Measurements from ENCODE around the gene MTX2. TPM values are rescaled to one million over a fixed set of nuclear protein-coding genes. Genes with fewer than 3 reads are reported as not detected.

The MTX2 gene
- total RNA-seq, 2 donors from 2014 or later = 34.1 to 42.3 TPM

- H3K27ac ChIP-seq (ENCODE audit: low read depth, low read length) = no peak overlapping the region
- 75 to 85% methylated on average over 1 of the region's 1 CpG for WGBS, 2 experiments (ENCODE audit: insufficient coverage in 1 of 2, insufficient read length in 1 of 2)
- H3K27ac Mint-ChIP-seq = no peak overlapping the region
- no peak for TF ChIP-seq CTCF (conservative IDR thresholded peaks at IDR 0.05)
- H3K9me3 ChIP-seq (ENCODE audit: control insufficient read depth, low read length) = no peaks in the 10 kb centered on the region
- H3K9ac ChIP-seq (ENCODE audit: extremely low read depth, low read length, poor library complexity, severe bottlenecking) = no peak overlapping the region
- no peaks in the 10 kb centered on the region for H3K36me3 Mint-ChIP-seq (ENCODE audit: low read depth)
- H3K27me3 ChIP-seq (ENCODE audit: control insufficient read depth, insufficient read depth, low read length, poor library complexity, severe bottlenecking) = peaks cover 3% of the 10 kb centered on the region
- no peak overlapping the region for H3K4me3 Mint-ChIP-seq
- no peak for DNase-seq
- peaks cover 14% of the 10 kb centered on the region for H3K27me3 Mint-ChIP-seq (ENCODE audit: insufficient read depth)
- no peaks in the 10 kb centered on the region for H3K4me1 ChIP-seq (ENCODE audit: control insufficient read depth, insufficient read depth, low read length)
- H3K4me3 ChIP-seq (ENCODE audit: low read length) = no peak overlapping the region
- H3K4me1 Mint-ChIP-seq = no peaks in the 10 kb centered on the region
- H3K9me3 Mint-ChIP-seq = no peaks in the 10 kb centered on the region
- no peaks in the 10 kb centered on the region for H3K36me3 ChIP-seq (ENCODE audit: control insufficient read depth, insufficient read depth, low read length)
Observed at GRCh38 chr2:176234940-176235339, 34.3 kb upstream of the MTX2 start.

GRCh38 chr2:176237456-176237855 lies 31.8 kb upstream of the MTX2 start:
- no peak for DNase-seq
- no peaks in the 10 kb centered on the region for H3K36me3 ChIP-seq (ENCODE audit: control insufficient read depth, insufficient read depth, low read length)
- H3K27me3 Mint-ChIP-seq (ENCODE audit: insufficient read depth) = peaks cover 8% of the 10 kb centered on the region
- H3K9ac ChIP-seq (ENCODE audit: extremely low read depth, low read length, poor library complexity, severe bottlenecking) = no peak overlapping the region
- H3K9me3 Mint-ChIP-seq = no peaks in the 10 kb centered on the region
- H3K27ac Mint-ChIP-seq = no peak overlapping the region
- H3K27ac ChIP-seq (ENCODE audit: low read depth, low read length) = no peak overlapping the region
- no peaks in the 10 kb centered on the region for H3K9me3 ChIP-seq (ENCODE audit: control insufficient read depth, low read length)
- H3K4me3 ChIP-seq (ENCODE audit: low read length) = no peak overlapping the region
- H3K4me1 Mint-ChIP-seq = no peaks in the 10 kb centered on the region
- 87 to 100% methylated on average over 2 to 4 of the region's 4 CpGs for WGBS, 2 experiments (ENCODE audit: insufficient coverage in 1 of 2, insufficient read length in 1 of 2)
- H3K36me3 Mint-ChIP-seq (ENCODE audit: low read depth) = no peaks in the 10 kb centered on the region
- no peaks in the 10 kb centered on the region for H3K4me1 ChIP-seq (ENCODE audit: control insufficient read depth, insufficient read depth, low read length)
- H3K4me3 Mint-ChIP-seq = no peak overlapping the region
- TF ChIP-seq CTCF (conservative IDR thresholded peaks at IDR 0.05) = no peak
- H3K27me3 ChIP-seq (ENCODE audit: control insufficient read depth, insufficient read depth, low read length, poor library complexity, severe bottlenecking) = no peaks in the 10 kb centered on the region

- no peak for DNase-seq
- no peaks in the 10 kb centered on the region for H3K4me1 ChIP-seq (ENCODE audit: control insufficient read depth, insufficient read depth, low read length)
- Mint-ChIP-seq H3K9me3 (no peaks in the 10 kb centered on the region), H3K36me3 (ENCODE audit: low read depth) (no peaks in the 10 kb centered on the region), H3K27ac (no peak overlapping the region), H3K27me3 (ENCODE audit: insufficient read depth) (peaks cover 8% of the 10 kb centered on the region), H3K4me3 (no peak overlapping the region), H3K4me1 (no peaks in the 10 kb centered on the region)
- 90 to 94% methylated on average over 2 to 4 of the region's 4 CpGs for WGBS, 2 experiments (ENCODE audit: insufficient coverage in 1 of 2, insufficient read length in 1 of 2)
- no peaks in the 10 kb centered on the region for H3K9me3 ChIP-seq (ENCODE audit: control insufficient read depth, low read length)
- H3K27me3 ChIP-seq (ENCODE audit: control insufficient read depth, insufficient read depth, low read length, poor library complexity, severe bottlenecking) = no peaks in the 10 kb centered on the region
- no peak overlapping the region for H3K27ac ChIP-seq (ENCODE audit: low read depth, low read length)
- H3K4me3 ChIP-seq (ENCODE audit: low read length) = no peak overlapping the region
- no peaks in the 10 kb centered on the region for H3K36me3 ChIP-seq (ENCODE audit: control insufficient read depth, insufficient read depth, low read length)
- H3K9ac ChIP-seq (ENCODE audit: extremely low read depth, low read length, poor library complexity, severe bottlenecking) = no peak overlapping the region
- no peak for TF ChIP-seq CTCF (conservative IDR thresholded peaks at IDR 0.05)
Observed at GRCh38 chr2:176239031-176239430, 30.2 kb upstream of the MTX2 start.

Data from endodermal cell (in vitro differentiated cells).